Erythroblast (primary cell): ENCODE data around the gene MAGEA12.

Source experiments
- GATA1 ChIP-seq: IDR thresholded peaks from 2 replicates; pipeline ENCODE4 v1.6.1; 2011; ENCODE audit warnings: low read depth, mild to moderate bottlenecking, control low read depth, low read length, moderate library complexity
- POLR2A ChIP-seq: IDR thresholded peaks from 2 replicates; pipeline ENCODE4 v1.6.1; 2011; ENCODE audit warnings: mild to moderate bottlenecking, low read length

GRCh38 chrX:152733261-152733975, at the start of gene MAGEA12, which contains the start of gene CSAG1:
- TF ChIP-seq POLR2A (no peak), GATA1 (no peak)
